Astrocyte (in vitro differentiated cells and primary cell): ENCODE data around the gene EYS. TPM values are rescaled to one million over a fixed set of nuclear protein-coding genes. Genes with fewer than 3 reads are reported as not detected.

ENCODE experiments used
- DNase-seq: peaks from one replicate; pipeline ENCODE4 v3.0.0-alpha.2; 2010; ENCODE audit warnings: low read depth
- FAIRE-seq: peaks from 2 replicates; lab custom pipeline; 2011; peaks lifted over from hg19 to GRCh38; lab: Jason Lieb, UNC
- H2AFZ ChIP-seq: 2 replicates; pipeline ENCODE4 v1.6.0; 2012; ENCODE audit warnings: low read depth, low read length, inconsistent platforms
- H3K27ac ChIP-seq: 2 replicates; pipeline ENCODE4 v1.5.1; 2011; ENCODE audit warnings: low read depth, low read length, inconsistent platforms
- H3K27me3 ChIP-seq: 2 replicates; pipeline ENCODE4 v1.6.0; 2011; ENCODE audit warnings: low read length, inconsistent platforms; ENCODE audit not compliant: insufficient read depth
- H3K36me3 ChIP-seq: 2 replicates; pipeline ENCODE4 v1.5.1; 2011; ENCODE audit warnings: low read length, inconsistent platforms; ENCODE audit not compliant: insufficient read depth
- H3K4me1 ChIP-seq: 2 replicates; pipeline ENCODE4 v1.5.1; 2011; ENCODE audit warnings: low read length, inconsistent platforms; ENCODE audit not compliant: insufficient read depth
- H3K4me2 ChIP-seq: 2 replicates; pipeline ENCODE4 v1.6.0; 2012; ENCODE audit warnings: low read length, inconsistent platforms
- H3K4me3 ChIP-seq: 2 replicates; pipeline ENCODE4 v1.5.1; 2011; ENCODE audit warnings: low read depth, mild to moderate bottlenecking, low read length, inconsistent platforms; ENCODE audit not compliant: insufficient read depth
- H3K79me2 ChIP-seq: 2 replicates; pipeline ENCODE4 v1.6.0; 2012; ENCODE audit warnings: mild to moderate bottlenecking, low read length, inconsistent platforms; ENCODE audit not compliant: insufficient read depth
- H3K9ac ChIP-seq: 2 replicates; pipeline ENCODE4 v1.6.0; 2012; ENCODE audit warnings: mild to moderate bottlenecking, low read length, inconsistent platforms
- H3K9me3 ChIP-seq: 2 replicates; pipeline ENCODE4 v1.5.1; 2012; ENCODE audit warnings: low read depth, mild to moderate bottlenecking, low read length, inconsistent platforms; ENCODE audit not compliant: insufficient read depth
- H4K20me1 ChIP-seq: 2 replicates; pipeline ENCODE4 v1.6.0; 2012; ENCODE audit warnings: low read length, inconsistent platforms; ENCODE audit not compliant: insufficient read depth
- H3K27ac Mint-ChIP-seq: one replicate; pipeline ENCODE4 v1.8.0; 2021; ENCODE audit warnings: mild to moderate bottlenecking, mixed read lengths; ENCODE audit not compliant: unreplicated experiment
- H3K27me3 Mint-ChIP-seq: one replicate; pipeline ENCODE4 v1.8.0; 2021; ENCODE audit warnings: low read depth, mixed read lengths; ENCODE audit not compliant: unreplicated experiment
- H3K36me3 Mint-ChIP-seq: one replicate; pipeline ENCODE4 v1.8.0; 2021; ENCODE audit warnings: low read depth, mixed read lengths; ENCODE audit not compliant: unreplicated experiment
- H3K4me1 Mint-ChIP-seq: one replicate; pipeline ENCODE4 v1.8.0; 2021; ENCODE audit warnings: low read depth, mixed read lengths; ENCODE audit not compliant: unreplicated experiment
- H3K4me3 Mint-ChIP-seq: one replicate; pipeline ENCODE4 v1.8.0; 2021; ENCODE audit warnings: mild to moderate bottlenecking, moderate library complexity, mixed read lengths; ENCODE audit not compliant: unreplicated experiment
- H3K9me3 Mint-ChIP-seq: one replicate; pipeline ENCODE4 v1.8.0; 2021; ENCODE audit warnings: mild to moderate bottlenecking, mixed read lengths; ENCODE audit not compliant: unreplicated experiment
- EZH2 ChIP-seq: IDR thresholded peaks from 2 replicates; pipeline ENCODE4 v1.6.1; 2012; ENCODE audit warnings: mild to moderate bottlenecking, low read length, inconsistent platforms; ENCODE audit not compliant: insufficient read depth
- total RNA-seq: library from RNA; stranded (reverse); gene quantifications from 2 replicates; pipeline ENCODE4 v1.2.1, GENCODE V29; 2021
- TF ChIP-seq, protein P1 (sequence below): IDR thresholded peaks from 2 replicates; pipeline ENCODE4 v1.5.1; 2011; ENCODE audit warnings: low read depth, mild to moderate bottlenecking, inconsistent platforms, low read length, moderate library complexity; ENCODE audit not compliant: insufficient read depth

EYS gene
- total RNA-seq, 1 donor from 2014 or later, result 0.16 TPM

DNA sequence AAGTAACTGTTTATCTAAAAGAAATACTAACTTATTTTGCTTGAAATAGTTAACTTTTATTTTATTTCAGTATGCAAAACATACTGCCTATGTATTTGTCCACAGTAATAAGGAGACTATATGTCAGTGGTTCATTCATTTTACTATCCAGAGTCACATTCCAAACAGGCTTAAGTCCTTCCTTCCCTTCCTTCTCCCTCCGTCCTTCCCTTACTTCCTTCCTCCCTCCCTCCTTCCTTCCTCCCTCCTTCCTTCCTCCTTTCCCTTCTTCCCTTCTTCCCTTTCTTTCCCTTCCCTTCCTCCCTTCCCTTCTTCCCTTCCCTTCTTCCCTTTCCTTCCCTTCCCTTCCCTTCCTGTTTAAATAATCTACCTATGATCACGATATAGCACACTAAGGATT is 899.2 kb downstream of the EYS start:
- no peaks in the 10 kb centered on the region for H3K4me1 Mint-ChIP-seq
- no peaks in the 10 kb centered on the region for H3K36me3 Mint-ChIP-seq
- no peak overlapping the region for H3K4me3 Mint-ChIP-seq
- TF ChIP-seq, protein P1, sequence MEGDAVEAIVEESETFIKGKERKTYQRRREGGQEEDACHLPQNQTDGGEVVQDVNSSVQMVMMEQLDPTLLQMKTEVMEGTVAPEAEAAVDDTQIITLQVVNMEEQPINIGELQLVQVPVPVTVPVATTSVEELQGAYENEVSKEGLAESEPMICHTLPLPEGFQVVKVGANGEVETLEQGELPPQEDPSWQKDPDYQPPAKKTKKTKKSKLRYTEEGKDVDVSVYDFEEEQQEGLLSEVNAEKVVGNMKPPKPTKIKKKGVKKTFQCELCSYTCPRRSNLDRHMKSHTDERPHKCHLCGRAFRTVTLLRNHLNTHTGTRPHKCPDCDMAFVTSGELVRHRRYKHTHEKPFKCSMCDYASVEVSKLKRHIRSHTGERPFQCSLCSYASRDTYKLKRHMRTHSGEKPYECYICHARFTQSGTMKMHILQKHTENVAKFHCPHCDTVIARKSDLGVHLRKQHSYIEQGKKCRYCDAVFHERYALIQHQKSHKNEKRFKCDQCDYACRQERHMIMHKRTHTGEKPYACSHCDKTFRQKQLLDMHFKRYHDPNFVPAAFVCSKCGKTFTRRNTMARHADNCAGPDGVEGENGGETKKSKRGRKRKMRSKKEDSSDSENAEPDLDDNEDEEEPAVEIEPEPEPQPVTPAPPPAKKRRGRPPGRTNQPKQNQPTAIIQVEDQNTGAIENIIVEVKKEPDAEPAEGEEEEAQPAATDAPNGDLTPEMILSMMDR, result no peak
- TF ChIP-seq EZH2, result no peak
- no peaks in the 10 kb centered on the region for H3K27me3 Mint-ChIP-seq
- Histone ChIP-seq H3K36me3 (no peaks in the 10 kb centered on the region), H4K20me1 (no peaks in the 10 kb centered on the region), H3K4me2 (no peak overlapping the region), H2AFZ (peak overlapping the region; percentile 18), H3K9ac (no peak overlapping the region), H3K4me3 (no peak overlapping the region), H3K27me3 (no peaks in the 10 kb centered on the region), H3K4me1 (no peaks in the 10 kb centered on the region), H3K27ac (no peak overlapping the region), H3K79me2 (no peaks in the 10 kb centered on the region), H3K9me3 (peaks cover 2% of the 10 kb centered on the region)
- no peaks in the 10 kb centered on the region for H3K9me3 Mint-ChIP-seq
- H3K27ac Mint-ChIP-seq, result no peak overlapping the region
- FAIRE-seq, result no peak
- no peak for DNase-seq

DNA sequence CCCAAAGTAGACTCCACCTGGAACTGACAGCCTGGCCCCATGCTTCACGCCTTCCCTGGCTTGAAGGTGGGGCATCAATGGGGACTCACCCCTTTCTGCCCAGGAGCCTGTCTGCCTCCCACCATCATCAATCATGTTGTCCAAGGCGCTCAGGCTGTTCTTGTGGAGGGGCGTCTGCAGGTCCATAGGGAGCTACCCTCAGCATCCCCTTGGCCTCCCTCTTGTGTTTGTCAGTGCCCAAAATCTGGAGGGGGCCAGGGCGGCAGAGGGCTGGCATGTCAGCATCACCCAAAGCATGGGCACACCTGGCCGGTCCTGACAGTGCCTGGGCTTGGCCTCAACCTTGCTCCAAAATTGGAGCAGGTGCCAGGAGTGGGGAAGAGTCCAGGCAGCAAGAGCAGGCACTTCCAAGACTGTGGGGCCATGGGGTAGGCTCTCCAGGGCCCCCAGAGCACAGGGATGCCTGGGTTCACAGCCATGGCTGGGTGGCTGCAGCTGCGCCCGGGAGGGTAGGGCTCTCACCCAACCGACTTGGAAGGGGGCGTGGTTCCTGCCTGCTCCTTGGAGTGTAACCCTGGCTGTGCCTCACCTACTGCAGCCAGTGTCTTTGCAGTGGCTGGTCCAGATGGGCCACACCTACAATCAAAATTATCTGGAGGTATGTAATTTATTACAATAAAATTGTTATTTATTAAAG is 903.4 kb downstream of the EYS start:
- FAIRE-seq (no peak), DNase-seq (no peak)
- Mint-ChIP-seq H3K4me3 (no peak overlapping the region), H3K27ac (no peak overlapping the region), H3K4me1 (no peaks in the 10 kb centered on the region), H3K27me3 (no peaks in the 10 kb centered on the region), H3K9me3 (no peaks in the 10 kb centered on the region), H3K36me3 (no peaks in the 10 kb centered on the region)
- Histone ChIP-seq H3K27me3 (no peaks in the 10 kb centered on the region), H3K36me3 (no peaks in the 10 kb centered on the region), H4K20me1 (no peaks in the 10 kb centered on the region), H3K27ac (no peak overlapping the region), H3K4me3 (no peak overlapping the region), H2AFZ (no peak overlapping the region), H3K4me2 (no peak overlapping the region), H3K4me1 (no peaks in the 10 kb centered on the region), H3K9me3 (peaks cover 2% of the 10 kb centered on the region), H3K9ac (no peak overlapping the region), H3K79me2 (no peaks in the 10 kb centered on the region)
- TF ChIP-seq EZH2, result no peak
- TF ChIP-seq, protein P1, result no peak

DNA sequence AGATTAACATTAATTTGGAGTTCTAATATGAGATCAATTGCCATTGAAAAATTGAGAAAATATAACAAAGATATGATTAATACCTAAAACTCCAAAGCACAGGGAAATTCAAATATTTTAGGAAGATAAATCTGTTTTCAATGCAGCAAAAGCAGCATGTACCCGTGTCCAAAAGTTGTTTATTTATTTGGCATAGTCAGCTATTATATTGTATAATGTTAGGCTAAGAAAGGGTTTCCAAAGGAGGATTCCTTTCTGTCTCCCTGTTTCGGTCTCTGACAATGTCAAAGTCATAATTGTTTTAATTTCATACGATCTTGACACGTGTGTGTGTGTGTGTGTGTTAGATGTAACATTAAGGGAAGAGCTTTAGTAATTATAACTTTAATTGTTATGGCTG is 914.5 kb downstream of the EYS start:
- no peaks in the 10 kb centered on the region for H3K79me2 ChIP-seq
- no peak overlapping the region for H3K27ac ChIP-seq
- no peak overlapping the region for H3K4me2 ChIP-seq
- H3K27me3 ChIP-seq, result no peaks in the 10 kb centered on the region
- TF ChIP-seq, protein P1, result no peak
- no peak for TF ChIP-seq EZH2
- Mint-ChIP-seq H3K4me3 (no peak overlapping the region), H3K27me3 (no peaks in the 10 kb centered on the region), H3K27ac (no peak overlapping the region), H3K4me1 (no peaks in the 10 kb centered on the region), H3K36me3 (no peaks in the 10 kb centered on the region), H3K9me3 (no peaks in the 10 kb centered on the region)
- no peaks in the 10 kb centered on the region for H3K9me3 ChIP-seq
- no peak overlapping the region for H3K9ac ChIP-seq
- FAIRE-seq (no peak), DNase-seq (no peak)
- H4K20me1 ChIP-seq, result no peaks in the 10 kb centered on the region
- H2AFZ ChIP-seq, result no peak overlapping the region
- no peaks in the 10 kb centered on the region for H3K4me1 ChIP-seq
- no peaks in the 10 kb centered on the region for H3K36me3 ChIP-seq
- no peak overlapping the region for H3K4me3 ChIP-seq
